Measurements from ENCODE around the gene CD22. TPM values are rescaled to one million over a fixed set of nuclear protein-coding genes. Genes with fewer than 3 reads are reported as not detected.

The CD22 gene
- total and polyA plus RNA-seq, 3 donors from 2014 or later, result 10.1 to 15.0 (median 15.0) TPM

DNA sequence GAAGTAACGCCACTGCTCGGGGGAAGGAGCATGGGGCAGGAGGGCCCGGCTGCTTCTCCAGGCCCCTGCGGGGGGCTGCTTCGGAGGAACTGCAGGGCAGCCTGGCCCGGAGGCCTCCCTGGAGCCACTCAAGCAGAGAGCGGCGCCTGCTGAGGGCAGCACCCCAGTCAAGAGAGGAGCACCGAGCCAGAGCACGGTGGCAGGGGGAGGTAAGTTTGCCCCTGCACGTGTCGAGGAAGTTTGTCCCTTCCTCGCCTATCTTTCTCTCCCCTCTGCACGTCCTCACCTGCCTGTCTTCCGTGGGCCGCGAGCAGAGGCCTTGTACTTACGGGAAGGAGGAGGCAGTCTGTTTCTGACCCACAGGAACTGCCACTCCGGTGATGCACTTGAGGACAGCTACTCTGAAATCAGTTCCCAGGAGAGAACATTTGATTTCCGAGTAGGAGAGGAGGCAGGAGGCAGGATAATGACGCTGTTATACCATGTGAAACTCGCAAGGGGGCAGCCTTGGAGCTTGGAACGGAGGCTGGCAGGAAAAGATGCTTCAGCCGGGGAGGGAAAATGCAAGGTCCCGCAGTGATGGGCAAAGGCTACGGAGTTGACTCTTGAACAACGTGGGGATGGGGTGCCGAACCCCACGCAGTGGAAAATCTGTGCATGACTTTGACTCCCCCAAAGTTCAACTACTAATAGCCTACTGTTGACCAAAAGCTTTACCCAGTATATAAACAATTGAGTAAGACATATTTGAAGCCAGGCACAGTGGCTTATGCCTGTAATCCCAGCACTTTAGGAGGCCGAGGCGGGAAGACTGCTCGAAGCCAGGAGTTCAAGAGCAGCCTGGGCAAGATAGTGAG, 23.7 kb downstream of the CD22 start:
- Histone ChIP-seq H3K27ac (no peak overlapping the region), H3K27me3 (no peaks in the 10 kb centered on the region), H3K9me3 (no peaks in the 10 kb centered on the region), H3K4me3 (peak overlapping the region in 1 of 2 donors; percentile 2), H3K4me1 (peaks cover 5% of the 10 kb centered on the region), H3K36me3 (ENCODE audit: low read depth, missing control alignments) (no peaks in the 10 kb centered on the region)
- TF ChIP-seq, protein P1, sequence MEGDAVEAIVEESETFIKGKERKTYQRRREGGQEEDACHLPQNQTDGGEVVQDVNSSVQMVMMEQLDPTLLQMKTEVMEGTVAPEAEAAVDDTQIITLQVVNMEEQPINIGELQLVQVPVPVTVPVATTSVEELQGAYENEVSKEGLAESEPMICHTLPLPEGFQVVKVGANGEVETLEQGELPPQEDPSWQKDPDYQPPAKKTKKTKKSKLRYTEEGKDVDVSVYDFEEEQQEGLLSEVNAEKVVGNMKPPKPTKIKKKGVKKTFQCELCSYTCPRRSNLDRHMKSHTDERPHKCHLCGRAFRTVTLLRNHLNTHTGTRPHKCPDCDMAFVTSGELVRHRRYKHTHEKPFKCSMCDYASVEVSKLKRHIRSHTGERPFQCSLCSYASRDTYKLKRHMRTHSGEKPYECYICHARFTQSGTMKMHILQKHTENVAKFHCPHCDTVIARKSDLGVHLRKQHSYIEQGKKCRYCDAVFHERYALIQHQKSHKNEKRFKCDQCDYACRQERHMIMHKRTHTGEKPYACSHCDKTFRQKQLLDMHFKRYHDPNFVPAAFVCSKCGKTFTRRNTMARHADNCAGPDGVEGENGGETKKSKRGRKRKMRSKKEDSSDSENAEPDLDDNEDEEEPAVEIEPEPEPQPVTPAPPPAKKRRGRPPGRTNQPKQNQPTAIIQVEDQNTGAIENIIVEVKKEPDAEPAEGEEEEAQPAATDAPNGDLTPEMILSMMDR (IDR thresholded peaks at IDR 0.05), result peak; percentile 63 to 84 (median 69)
- TF ChIP-seq POLR2A (IDR thresholded peaks at IDR 0.05), result no peak
- 20 to 26% methylated on average over 29 to 31 of the region's 32 CpGs for WGBS, 2 donors
- intact Hi-C loops (cut with DNase I; ENCODE audit: low total_unique reads), result loop anchor here (10.0 kb wide), 1 partner anchor 142 kb away; the partner anchor contains the start of gene KRTDAP
- DNase-seq, result peak; percentile 73

DNA sequence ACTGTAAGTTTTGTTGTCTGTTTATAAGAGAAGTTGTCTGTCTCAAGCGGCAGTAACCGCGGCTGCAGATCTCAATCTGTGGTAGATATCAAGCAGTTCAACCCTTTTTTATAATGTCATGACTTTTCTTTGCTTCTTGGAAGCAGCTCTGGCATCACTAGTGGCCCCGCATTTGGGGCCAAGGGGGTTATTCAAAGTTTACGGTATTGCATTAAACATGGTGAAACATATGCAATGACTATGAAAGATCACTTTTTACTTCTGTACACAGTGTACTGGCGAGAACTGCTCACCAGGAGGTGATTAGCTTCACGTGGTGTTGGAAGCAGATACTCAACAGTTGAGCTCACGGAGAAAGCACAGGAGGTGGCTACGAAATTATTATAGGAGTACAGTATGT, 24.6 kb downstream of the CD22 start:
- H3K4me3 ChIP-seq, result no peak overlapping the region
- intact Hi-C loops (cut with DNase I; ENCODE audit: low total_unique reads), result loop anchor here (10.0 kb wide), 1 partner anchor 141 kb away; the partner anchor contains the start of gene KRTDAP
- DNase-seq, result no peak

DNA sequence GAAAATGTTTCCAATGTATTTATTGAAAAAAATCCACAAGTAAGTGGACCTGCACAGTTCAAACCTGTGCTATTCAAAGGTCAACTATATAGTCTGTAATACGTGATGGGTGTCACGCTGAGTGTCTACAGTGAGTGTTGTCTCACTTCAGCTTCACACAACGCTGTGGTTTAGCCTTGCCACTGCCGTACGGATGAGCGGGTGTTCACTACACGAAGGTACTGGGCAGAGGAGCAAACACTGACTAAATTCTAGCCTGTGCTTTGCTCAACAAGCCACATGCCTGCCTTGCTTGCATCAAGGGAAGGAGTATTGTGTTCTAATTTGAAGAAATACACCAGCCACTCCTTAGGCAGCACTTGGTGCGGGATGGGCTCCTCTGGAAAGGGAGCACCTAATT, 25.9 kb downstream of the CD22 start:
- no peaks in the 10 kb centered on the region for H3K36me3 ChIP-seq (ENCODE audit: low read depth, missing control alignments)
- H3K9me3 ChIP-seq, result no peaks in the 10 kb centered on the region
- H3K4me3 ChIP-seq, result no peak overlapping the region
- H3K4me1 ChIP-seq, result no peaks in the 10 kb centered on the region
- intact Hi-C loops (cut with DNase I; ENCODE audit: low total_unique reads), result loop anchor here (10.0 kb wide), 1 partner anchor 140 kb away; the partner anchor contains the start of gene KRTDAP
- H3K27me3 ChIP-seq, result no peaks in the 10 kb centered on the region
- H3K27ac ChIP-seq, result no peak overlapping the region
- 90 to 91% methylated on average over 8 of the region's 8 CpGs for whole genome bisulfite sequencing, 2 donors
- DNase-seq, result no peak
- TF ChIP-seq, protein P1 (IDR thresholded peaks at IDR 0.05), result no peak
- no peak for TF ChIP-seq POLR2A (IDR thresholded peaks at IDR 0.05)

More for the DNA sequence above, 24.6 kb downstream of the CD22 start:
- H3K27ac ChIP-seq, result no peak overlapping the region
- peaks cover 5% of the 10 kb centered on the region for H3K4me1 ChIP-seq
- 63 to 75% methylated on average over 9 of the region's 9 CpGs for WGBS, 2 donors
- no peaks in the 10 kb centered on the region for H3K9me3 ChIP-seq
- no peak for TF ChIP-seq POLR2A (IDR thresholded peaks at IDR 0.05)
- TF ChIP-seq, protein P1 (IDR thresholded peaks at IDR 0.05), result no peak
- H3K27me3 ChIP-seq, result no peaks in the 10 kb centered on the region
- no peaks in the 10 kb centered on the region for H3K36me3 ChIP-seq (ENCODE audit: low read depth, missing control alignments)

DNA sequence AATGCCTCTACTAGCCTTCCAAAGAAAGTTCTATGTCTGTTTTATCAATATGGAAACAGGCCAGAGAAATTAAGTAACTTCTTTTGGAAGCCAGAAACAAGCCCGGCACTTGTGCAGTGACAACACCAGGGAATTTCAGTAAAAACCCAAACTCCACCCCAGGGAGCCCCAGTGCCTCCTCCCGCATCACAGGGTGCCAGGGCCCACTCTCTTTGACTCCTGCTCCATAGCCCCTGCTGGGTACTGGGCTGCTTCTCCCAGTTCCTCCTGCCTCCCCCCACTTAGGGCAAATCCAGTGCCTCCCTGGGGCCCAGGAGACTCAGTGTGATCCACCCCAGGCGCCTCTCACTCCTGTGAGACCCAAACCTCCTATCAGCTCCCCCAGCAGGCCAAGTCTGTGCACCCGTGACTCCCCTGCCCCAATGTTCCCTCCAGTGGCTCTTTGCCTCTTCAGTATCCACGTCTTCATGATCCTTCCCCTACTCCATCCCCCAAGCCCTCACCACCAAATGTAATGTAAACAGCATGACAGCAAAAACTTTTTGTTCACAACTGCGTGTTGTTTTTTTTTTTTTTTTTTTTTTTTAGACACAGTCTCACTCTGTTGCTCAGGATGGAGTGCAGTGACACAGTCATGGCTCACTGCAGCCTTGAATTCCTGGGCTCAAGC, 26.9 kb downstream of the CD22 start:
- no peak overlapping the region for H3K4me3 ChIP-seq
- no peaks in the 10 kb centered on the region for H3K4me1 ChIP-seq
- intact Hi-C loops (cut with DNase I; ENCODE audit: low total_unique reads), result loop anchor here (10.0 kb wide), 1 partner anchor 139 kb away; the partner anchor contains the start of gene KRTDAP
- TF ChIP-seq, protein P1 (IDR thresholded peaks at IDR 0.05), result no peak
- no peak for TF ChIP-seq POLR2A (IDR thresholded peaks at IDR 0.05)
- H3K27ac ChIP-seq, result no peak overlapping the region
- 63 to 69% methylated on average over 6 of the region's 6 CpGs for WGBS, 2 donors
- no peaks in the 10 kb centered on the region for H3K9me3 ChIP-seq
- no peaks in the 10 kb centered on the region for H3K36me3 ChIP-seq (ENCODE audit: low read depth, missing control alignments)
- H3K27me3 ChIP-seq, result no peaks in the 10 kb centered on the region
- no peak for DNase-seq
